Upper lobe of right lung (tissue), 1 donor: ENCODE data around the gene STAT1. TPM values are rescaled to one million over a fixed set of nuclear protein-coding genes. Genes with fewer than 3 reads are reported as not detected.

ENCODE experiments used
- ATAC-seq: fragments of 200-7000 bp; cut with Tn5 transposase; one replicate; pipeline ENCODE4 v1.9.1; 2020; ENCODE audit warnings: mild to moderate bottlenecking, moderate library complexity
- DNase-seq: peaks from one replicate; pipeline ENCODE4 v3.0.0-alpha.2; 2020
- H3K27ac ChIP-seq: fragments of 200-600 bp; one replicate; pipeline ENCODE4 v1.8.0; 2022
- H3K27me3 ChIP-seq: fragments of 200-600 bp; one replicate; pipeline ENCODE4 v1.8.0; 2022; ENCODE audit warnings: mild to moderate bottlenecking
- H3K36me3 ChIP-seq: fragments of 200-600 bp; one replicate; pipeline ENCODE4 v1.8.0; 2022
- H3K4me1 ChIP-seq: fragments of 200-600 bp; one replicate; pipeline ENCODE4 v1.8.0; 2022
- H3K4me3 ChIP-seq: fragments of 200-600 bp; one replicate; pipeline ENCODE4 v1.8.0; 2022; ENCODE audit warnings: mild to moderate bottlenecking
- H3K9me3 ChIP-seq: fragments of 200-600 bp; one replicate; pipeline ENCODE4 v1.8.0; 2022
- CTCF ChIP-seq: fragments of 200-600 bp; IDR thresholded peaks from one replicate; pipeline ENCODE4 v1.8.0; 2022; ENCODE audit warnings: antibody characterized with exemption
- intact Hi-C: fragments of 100-400 bp; cut with DNase I; formaldehyde crosslinking; loops from one replicate; pipeline ENCODE4 v1.11.0; 2022
- total RNA-seq: library from RNA; stranded (reverse); fragmentation: NEBNext Ultra II Directional; extraction: Animal tissue kit (Norgen Biotek cat#: 25700); gene quantifications from one replicate; pipeline ENCODE4 v1.2.1, GENCODE V29; 2021
- donor health status: DM: no; HTN: yes; CAD: no; lungs with severe emphysema.

STAT1 gene
- total RNA-seq, 1 donor from 2014 or later: 98.6 TPM

GRCh38 chr2:191018048-191018447, 4.1 kb upstream of the STAT1 start:
- H3K27me3 ChIP-seq: no peaks in the 10 kb centered on the region
- ATAC-seq (no peak), DNase-seq (no peak)
- no peaks in the 10 kb centered on the region for H3K36me3 ChIP-seq
- peaks cover 8% of the 10 kb centered on the region for H3K4me1 ChIP-seq
- intact Hi-C loops: no loop called here
- no peak overlapping the region for H3K4me3 ChIP-seq
- TF ChIP-seq CTCF: no peak
- H3K9me3 ChIP-seq: no peaks in the 10 kb centered on the region
- no peak overlapping the region for H3K27ac ChIP-seq

GRCh38 chr2:191015831-191016230, 1.9 kb upstream of the STAT1 start:
- TF ChIP-seq CTCF: no peak
- Histone ChIP-seq H3K9me3 (no peaks in the 10 kb centered on the region), H3K4me3 (no peak overlapping the region), H3K27ac (no peak overlapping the region), H3K4me1 (peaks cover 21% of the 10 kb centered on the region), H3K36me3 (no peaks in the 10 kb centered on the region), H3K27me3 (no peaks in the 10 kb centered on the region)
- ATAC-seq: no peak
- intact Hi-C loops: no loop called here
- DNase-seq: no peak

GRCh38 chr2:191015239-191015638, 1.3 kb upstream of the STAT1 start:
- Histone ChIP-seq H3K36me3 (peaks cover under 1% of the 10 kb centered on the region), H3K27ac (peak overlapping the region; percentile 89), H3K4me3 (no peak overlapping the region), H3K4me1 (peaks cover 21% of the 10 kb centered on the region), H3K9me3 (no peaks in the 10 kb centered on the region), H3K27me3 (no peaks in the 10 kb centered on the region)
- no peak for TF ChIP-seq CTCF
- intact Hi-C loops: no loop called here
- ATAC-seq: no peak
- DNase-seq: no peak

DNA sequence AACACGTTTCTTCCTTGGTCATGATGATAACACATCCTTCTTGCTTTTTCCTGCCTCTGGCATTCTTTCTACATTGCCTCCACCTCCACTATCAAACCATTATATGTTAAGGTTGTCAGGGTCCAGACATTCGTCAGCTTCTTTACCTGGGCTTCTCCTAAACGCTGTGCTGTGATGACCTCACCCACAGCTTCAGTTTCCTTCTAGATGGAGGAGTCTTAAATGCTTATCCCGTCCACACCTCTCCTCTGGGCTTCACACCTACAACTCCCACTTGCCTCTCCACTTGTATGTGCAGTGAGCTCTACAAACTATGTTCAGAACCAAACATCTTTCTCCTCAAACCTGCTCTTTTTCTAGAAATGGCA, 666 bp upstream of the STAT1 start:
- Histone ChIP-seq H3K27ac (peak overlapping the region; percentile 89), H3K4me1 (peaks cover 26% of the 10 kb centered on the region), H3K27me3 (no peaks in the 10 kb centered on the region), H3K4me3 (peak overlapping the region; percentile 67), H3K9me3 (no peaks in the 10 kb centered on the region), H3K36me3 (peaks cover 7% of the 10 kb centered on the region)
- no peak for TF ChIP-seq CTCF
- intact Hi-C loops: no loop called here
- ATAC-seq: no peak
- no peak for DNase-seq

- H3K27ac ChIP-seq: peak overlapping the region; percentile 89
- peaks cover 17% of the 10 kb centered on the region for H3K36me3 ChIP-seq
- DNase-seq: no peak
- TF ChIP-seq CTCF: no peak
- H3K4me1 ChIP-seq: peaks cover 26% of the 10 kb centered on the region
- H3K9me3 ChIP-seq: no peaks in the 10 kb centered on the region
- H3K4me3 ChIP-seq: peak overlapping the region; percentile 67
- ATAC-seq: no peak
- intact Hi-C loops: no loop called here
- H3K27me3 ChIP-seq: no peaks in the 10 kb centered on the region
Observed at GRCh38 chr2:191013682-191013931, 364 bp downstream of the STAT1 start.

DNA sequence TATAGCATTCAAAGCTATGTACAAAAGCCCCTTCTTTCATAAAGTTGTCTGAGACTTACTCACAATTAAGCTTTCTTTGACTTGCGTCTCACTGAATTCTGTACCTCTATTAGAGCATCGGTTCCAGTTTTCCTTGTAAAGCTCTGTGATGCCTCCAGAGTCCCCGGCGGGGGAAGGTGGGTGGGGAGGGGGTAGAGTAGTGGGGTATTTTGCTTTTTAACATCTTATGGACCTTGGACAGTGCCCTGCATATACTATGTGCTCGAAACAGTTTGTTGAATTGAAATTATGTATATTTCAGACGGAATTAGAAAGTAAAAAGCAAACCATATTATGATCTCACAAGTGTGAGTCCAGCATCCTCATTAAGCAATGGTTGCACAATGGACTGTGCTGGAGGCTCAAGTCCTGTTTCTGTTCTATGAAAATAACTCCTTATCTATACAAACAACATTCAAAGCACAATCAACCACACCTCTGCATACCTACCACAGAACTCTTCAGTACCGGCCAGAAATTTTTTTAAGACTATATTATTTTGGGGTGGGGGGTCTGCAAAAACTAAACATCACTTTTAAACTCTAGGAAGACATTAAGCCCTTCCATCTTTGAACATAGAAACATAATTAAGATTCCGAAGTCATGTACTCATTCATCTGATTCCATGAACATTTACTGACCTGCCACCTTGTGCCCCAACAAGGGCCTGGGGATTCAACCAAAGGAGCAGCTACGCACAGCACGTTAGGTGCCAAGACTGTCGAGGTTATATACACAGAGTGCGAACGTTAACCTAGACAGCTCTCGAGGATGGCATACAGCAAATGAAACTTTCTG, 908 bp downstream of the STAT1 start:
- Histone ChIP-seq H3K27me3 (no peaks in the 10 kb centered on the region), H3K9me3 (no peaks in the 10 kb centered on the region), H3K36me3 (peaks cover 22% of the 10 kb centered on the region), H3K4me1 (peaks cover 31% of the 10 kb centered on the region), H3K27ac (peak overlapping the region; percentile 89), H3K4me3 (peak overlapping the region; percentile 67)
- intact Hi-C loops: no loop called here
- peak; percentile 15 for ATAC-seq
- no peak for TF ChIP-seq CTCF
- no peak for DNase-seq
